SK-N-DZ (cell line): ENCODE results near the gene PLEKHA3.

Source experiments
- DNase-seq: peaks from one replicate; pipeline ENCODE4 v3.0.0-alpha.2; 2015; ENCODE audit warnings: low spot score

PLEKHA3 gene

DNA sequence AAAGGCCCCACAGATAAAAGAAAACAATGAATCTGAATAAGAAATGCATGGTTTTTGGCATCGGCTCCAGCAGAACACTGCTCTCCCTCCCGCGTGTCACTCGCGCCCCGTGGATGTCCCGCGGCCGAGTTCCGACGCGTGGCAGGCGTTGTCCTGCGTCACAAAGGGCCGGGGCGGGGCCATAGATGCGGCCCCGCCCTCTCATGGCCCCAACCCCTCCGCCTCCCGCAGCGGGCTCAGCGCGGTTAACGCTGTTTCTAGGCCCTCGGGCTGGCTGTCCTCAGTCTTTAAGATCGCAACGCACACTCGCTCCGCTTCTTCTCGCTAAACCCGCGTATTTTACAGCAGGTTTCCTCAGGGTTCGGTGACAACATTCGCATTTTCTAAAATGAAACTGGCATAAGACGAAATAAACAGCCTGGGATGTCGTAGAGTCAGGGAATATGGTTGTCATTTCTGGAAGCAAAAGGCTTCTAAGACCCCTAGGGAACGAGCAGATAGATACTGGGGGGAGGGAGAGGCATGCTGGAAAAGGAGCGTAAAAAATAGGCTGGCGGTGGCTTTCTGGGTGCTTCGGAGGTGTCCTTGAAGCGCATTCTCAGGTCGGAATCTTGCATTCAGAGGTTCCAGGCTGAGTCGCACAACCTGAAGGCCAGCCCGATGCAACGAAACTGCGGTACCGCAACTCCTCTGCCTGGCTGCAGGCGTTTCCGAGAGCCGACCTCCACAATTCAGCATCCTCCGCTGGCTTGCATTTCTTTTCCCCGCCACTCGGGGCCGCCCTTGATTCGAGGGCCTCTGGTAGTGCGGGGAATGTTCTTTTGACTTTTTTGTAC is 1.6 kb upstream of the PLEKHA3 start, which contains the start of gene FKBP7:
Gene FKBP7 (minus strand): TSS at position 162 of the 836 bp plus-strand sequence. CDS start 101 bp downstream, at position 61.
- peak; percentile 87 for DNase-seq

DNA sequence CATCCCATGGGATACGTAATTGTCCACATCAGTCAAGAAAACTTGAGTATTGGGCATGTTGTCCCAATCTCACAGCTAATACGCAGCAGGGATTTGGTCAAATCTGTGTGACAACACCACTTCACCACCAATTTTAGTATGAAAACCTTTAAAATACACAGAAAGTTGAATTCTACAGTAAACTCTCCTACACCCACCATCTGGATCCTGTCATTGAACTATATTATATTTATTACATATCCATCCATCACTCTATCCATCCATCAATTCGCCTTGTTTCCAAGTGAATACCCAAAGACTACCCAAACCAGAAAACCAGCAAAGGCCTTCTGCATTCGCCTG is 1.0 kb upstream of the PLEKHA3 start:
- DNase-seq = peak; percentile 28

DNA sequence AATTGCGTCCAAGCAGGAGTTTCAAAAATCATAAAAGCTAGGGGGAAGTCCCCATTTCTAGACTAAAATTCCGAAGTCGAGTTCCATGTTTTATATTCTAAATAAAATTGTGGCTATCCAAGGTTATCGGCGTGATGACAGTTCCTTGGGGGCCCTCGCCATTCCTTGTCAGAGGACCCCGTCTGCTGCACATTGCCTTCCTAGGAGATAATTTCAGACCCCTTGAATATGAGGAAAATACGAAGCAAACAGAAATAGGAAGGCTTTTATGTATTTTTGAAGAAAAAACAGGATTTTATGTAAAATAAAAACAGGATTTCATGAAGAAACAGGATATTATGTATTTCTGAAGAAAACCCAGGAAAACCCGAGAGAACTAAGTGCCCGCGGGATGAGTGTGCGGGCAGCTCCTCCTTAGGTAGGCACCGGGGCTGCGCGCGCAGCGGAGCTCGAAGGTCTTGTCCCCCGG is 465 bp upstream of the PLEKHA3 start:
- no peak for DNase-seq

DNA sequence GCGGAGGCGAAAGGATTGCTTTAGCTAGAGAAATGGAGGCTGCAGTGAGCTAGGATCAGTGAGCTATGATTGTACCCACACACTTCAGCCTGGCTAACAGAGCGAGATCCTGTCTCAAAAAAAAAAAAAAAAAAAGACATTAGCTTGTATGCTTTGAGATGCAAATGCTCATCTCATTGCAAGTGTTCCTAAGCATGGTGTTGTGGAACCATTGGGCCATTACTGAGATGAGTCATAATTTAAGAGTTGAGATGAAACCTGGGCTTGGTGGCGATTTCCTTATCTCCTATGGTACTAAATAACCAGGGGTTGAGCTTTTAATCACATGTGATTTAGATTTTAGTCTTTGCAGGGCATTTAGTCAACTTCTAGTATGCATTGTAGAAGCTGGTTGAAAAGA is 2.2 kb downstream of the PLEKHA3 start:
- DNase-seq = no peak

DNA sequence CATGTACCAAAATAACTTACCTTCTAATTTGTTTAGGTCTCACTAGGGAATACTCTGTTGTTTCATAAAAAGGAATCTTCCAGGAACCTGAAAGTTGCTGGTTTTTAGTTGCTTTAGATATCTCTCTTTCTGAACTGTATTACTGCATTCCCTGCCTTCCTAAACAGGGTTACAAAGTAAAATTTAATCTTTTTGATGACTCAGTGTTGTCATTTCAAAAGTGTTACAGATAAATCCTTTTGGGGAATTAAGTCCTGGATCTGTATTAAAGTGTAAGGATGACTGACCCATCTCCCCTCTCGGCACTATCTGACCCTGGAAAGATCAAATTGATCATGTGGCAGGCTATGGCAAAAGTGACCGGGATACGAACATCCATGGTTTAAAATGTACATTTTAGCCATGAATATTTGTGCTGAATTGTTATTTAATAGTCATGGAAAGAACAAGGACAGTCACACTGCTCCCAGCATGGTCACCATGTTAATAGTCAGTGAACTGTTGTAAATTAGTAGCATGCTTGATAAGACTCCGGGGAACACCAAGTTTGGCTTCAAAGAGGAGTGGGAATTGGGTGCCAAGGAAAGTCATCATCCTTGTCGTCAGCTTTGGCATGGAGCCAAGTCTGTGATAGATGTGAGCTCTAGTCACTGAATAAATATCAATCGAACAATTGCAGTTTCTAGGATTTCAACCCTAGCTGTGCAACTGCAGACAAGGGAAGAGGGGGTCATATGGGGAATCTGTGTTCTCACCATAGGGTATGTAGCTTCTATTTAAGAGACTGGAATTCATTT is 4.2 kb downstream of the PLEKHA3 start:
- DNase-seq = no peak

DNA sequence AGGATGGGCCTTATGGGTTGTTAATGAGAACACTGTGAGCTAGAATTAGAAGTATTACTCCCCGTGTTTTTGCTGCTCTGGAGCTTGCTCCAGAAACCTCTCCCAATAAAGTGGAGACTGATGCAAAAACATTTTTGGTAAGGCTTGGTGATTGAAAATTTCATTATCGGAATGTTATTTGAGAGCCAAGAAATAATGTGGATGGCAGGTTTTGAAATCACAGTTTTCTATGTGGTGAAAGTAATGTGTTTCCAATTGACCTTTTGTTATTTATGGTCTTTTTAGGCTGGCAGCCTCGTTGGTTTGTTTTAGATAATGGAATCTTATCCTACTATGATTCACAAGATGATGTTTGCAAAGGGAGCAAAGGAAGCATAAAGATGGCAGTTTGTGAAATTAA is 5.1 kb downstream of the PLEKHA3 start:
- DNase-seq = no peak

DNA sequence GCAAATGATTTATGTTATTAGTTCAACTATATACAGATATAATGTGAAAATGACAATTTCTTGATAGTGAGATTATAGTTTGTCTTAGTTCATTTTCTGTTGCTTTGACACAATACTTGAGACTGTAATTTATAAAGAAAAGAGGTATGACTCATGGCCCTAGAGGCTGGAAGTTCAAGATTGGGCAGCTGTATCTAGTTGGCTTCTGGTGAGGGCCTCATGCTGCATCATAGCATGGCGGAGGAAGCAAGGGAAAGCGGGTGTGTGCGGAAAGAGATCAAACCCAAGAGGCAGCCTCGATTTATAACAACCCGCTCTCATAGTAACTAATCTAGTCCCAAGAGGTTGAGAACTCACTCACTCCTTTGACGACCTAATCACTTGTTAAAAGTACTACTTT is 11.4 kb downstream of the PLEKHA3 start:
- DNase-seq = no peak

DNA sequence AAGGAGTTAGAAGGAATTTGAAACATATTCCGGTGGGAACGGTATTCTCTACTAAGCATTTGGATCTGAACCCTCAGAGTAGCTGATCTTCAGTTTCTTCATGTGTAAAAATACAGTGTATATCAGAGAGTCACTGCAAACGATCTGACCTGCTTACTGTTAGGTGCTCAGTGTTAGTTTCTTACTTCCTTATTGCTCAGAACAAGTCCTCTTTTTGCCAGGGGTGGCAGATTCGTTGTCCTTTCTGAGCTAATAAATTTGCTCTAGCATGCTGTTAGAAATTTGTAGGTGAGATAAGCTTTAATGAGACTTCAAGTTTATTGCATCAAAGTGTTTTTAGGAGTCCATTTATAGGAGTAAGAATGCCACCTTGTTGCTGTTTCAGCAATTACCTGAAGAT is 15.8 kb downstream of the PLEKHA3 start:
- DNase-seq = no peak

DNA sequence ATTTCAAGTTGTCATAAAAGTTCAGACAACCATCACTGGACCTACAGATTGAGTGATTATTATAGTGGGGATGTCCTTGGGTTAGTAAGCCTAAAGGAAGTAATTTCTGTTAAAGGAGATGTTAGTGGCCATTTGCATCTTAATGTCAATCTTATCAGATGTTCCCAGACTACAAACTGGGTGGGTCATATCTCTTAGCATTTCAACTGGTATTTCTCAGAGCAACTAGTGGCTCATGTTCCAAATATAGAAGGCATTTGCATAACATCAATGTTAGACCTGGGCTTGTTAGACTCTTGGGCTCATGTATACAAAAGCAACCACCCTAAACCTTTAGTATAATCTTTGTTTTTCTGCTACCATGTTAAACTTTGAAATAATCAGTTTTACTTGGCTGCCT is 17.9 kb downstream of the PLEKHA3 start:
- no peak for DNase-seq

DNA sequence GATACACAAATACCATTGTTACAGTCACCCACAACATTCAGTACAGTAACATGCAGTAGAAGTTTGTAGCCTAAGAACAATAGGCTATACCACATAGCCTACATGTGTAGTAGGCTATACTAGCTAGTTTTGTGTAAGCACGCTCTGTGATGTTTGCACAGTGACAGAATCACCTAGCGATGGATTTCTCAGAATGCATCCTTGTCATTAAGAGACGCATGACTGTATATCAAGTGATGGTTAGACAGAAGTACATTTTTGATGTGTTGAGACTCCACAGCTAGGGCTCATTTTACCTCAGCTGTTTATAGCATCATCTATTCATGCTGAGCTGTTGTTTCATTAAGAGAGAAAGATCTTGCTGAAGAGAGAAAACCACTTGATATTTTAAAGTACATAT is 19.4 kb downstream of the PLEKHA3 start:
- DNase-seq = no peak

DNA sequence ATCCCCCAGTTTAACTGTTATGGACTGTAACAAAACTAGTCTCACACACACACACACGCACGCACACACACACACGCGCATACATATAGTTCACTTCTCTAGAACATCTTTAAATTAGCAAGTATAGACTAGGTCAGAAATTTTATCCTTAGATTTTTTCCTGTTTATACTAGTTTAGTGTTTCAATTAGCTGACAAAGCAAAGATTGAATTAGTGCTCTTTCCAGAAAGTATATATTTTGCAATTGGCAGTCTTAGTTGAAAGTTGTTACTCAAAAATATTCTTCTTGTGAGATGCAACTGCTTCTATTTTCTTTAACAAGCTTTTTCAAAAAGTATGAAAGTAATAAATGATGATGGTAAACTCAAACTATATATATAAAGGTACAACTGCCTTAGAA is 22.5 kb downstream of the PLEKHA3 start:
- DNase-seq = no peak

DNA sequence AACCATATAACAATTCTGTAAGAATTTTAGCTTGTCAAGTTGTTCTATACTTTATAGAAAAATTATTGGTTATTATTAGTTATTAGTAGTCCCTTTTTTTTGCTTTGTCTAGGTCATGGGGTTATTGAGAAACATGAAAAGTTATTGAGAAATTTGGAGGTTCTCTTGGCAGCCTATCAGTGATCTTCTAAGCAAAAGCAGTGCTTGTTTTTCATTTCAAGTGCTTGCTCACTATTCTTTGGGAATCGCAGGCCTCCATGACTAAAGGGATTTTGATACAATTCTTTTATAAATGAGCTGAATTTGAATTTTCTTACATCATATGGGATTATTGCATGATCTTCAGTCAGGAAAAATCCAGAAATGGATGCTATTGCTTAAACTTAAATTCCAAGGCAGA is 25.8 kb downstream of the PLEKHA3 start:
- no peak for DNase-seq

DNA sequence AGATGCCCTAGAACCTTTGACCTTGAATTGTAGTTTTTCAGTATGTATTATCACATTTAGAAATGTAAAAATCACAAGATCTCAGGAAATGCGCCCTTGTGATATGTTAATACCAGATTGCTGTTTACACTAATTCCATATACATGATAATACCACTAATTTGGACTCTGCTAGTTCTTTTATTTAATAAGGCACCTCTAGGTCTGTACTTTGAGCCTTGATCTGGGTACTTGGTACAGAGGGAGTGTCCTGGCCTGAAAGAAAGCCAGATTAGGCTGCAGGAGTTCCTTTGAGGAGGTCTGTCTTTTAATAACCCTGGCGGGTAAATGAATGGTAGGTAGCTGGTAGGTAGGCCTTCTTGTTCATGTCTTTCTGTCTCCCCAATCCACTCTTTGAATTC is 26.3 kb downstream of the PLEKHA3 start:
- no peak for DNase-seq

DNA sequence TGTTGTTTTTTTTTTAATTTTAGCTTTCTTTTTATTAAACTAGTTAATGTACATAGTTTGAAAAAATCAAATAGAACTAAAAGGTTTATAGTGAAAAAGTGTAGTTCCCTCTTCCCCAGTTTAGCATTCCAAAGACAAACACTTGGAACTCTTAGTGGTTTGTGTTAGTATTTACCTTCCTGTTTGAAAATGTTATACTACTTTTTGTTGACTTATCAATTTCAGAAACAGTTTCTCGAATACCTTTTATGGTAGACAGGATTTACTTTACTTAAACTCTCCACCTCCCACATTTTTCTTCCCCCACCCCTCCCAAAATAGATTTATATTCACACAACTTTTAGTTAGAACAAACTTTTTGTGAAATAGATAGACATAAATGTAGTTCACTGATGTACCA is 26.7 kb downstream of the PLEKHA3 start:
- DNase-seq = no peak

DNA sequence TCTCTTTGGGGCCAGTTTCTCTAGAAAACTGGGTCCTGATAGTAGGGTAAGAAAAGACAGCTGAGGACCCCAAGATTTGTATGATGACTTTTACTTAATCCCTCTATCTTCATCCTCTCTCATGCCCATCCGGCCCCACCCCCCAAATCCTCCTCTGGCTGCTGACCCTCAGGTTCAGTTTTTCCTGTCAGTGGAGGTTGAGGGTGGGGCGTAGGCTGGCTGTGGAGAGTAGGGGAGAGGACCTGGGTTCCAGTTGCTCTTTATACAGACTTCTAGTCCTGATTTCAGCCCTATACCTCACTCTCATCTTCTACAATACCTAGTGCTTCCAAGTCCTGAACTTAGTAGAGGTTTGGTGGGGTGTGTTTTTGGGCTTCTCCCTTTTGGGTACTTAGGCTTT is 28.4 kb downstream of the PLEKHA3 start:
- no peak for DNase-seq

DNA sequence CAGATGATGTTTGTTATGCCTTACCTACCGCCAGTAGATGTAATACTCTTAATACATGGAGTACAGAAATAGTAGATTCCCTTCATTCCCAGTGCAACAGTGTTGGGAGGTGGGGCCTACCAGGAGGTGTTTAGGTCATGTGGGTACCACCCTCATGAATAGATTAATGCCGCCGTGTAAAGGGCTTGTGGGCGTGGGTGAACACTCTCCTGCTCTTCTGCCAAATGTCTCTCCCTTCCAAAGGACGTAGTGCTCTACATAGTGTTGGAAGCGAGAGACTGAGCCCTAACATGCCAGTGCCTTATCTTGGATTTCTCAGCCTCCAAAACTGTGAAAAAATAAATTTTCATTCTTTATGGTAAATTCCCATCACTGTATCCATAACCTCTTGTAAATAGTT is 30.1 kb downstream of the PLEKHA3 start:
- no peak for DNase-seq

DNA sequence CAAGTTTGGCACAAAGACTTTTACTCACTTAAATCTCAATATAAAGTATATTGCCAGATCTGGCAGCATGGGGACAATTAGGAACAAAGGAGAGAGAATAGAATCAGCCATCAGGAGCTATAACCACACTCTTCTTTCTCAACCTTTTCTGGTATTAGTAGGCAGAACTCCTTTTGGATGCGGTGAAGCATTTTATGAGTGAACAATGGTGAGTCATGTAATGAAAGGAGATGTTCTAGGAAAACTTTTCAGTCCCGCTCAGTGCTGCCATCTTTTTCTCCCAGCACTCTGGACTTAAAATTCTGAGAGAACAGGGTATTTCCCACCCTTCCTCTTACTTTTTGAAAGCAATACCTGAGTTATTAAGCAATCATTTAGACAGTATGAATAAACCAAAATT is 32.2 kb downstream of the PLEKHA3 start:
- no peak for DNase-seq

DNA sequence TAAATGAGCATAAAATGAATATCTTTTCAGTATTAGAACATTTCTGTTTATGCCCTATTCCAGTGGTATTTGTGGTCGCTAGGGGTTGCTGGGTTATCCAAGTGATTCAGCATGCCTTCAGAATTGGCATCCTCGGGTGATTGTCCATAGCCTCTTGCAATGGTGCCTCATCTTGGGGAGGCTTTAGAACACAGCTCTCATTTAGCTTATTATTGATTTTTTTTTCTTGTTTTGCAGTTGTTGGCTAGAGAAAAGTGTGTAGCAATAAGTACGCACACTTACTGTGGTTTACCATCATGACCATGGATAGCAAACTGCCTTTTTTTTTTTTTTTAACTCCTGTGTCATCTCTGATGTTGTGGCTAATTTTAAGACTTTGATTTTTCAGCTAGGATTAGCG is 33.6 kb downstream of the PLEKHA3 start:
- DNase-seq = no peak

DNA sequence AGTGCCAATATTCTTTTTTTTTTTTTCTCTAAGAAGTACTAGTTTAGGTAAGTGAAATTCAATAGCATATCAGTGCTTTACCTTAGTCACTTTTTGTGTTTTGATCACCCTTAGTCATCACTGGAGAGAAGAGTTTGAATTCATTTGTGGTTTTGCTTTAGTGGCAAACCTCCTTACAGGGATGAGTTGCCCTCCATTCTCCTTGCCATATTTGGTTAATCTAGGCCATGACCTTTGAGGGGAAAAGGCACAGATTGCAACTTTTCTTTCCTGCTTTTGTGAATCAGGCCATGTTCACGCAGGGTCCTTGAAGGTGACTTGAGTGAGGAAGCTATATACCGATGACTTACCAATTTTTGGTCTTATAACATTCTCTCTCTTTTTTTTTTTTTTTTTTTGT is 34.4 kb downstream of the PLEKHA3 start:
- DNase-seq = no peak

DNA sequence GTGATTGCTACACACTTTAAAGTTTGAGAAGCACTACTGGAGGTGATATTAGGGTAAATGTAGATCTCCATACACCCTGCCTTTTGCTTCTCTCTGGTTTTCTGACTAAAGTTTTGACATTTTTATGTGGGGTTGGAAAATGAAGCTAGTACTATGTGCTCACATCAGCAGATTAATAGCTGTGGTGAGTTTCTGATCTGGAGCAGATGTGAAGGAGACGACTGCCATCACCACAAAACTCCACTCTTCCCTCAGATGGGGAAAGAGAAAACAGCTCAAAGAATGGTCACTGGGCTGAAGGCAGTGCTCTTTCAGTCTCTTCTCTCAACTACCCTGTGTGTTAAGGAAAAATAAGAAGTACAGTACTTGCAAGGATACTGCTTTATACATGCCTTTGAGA is 37.2 kb downstream of the PLEKHA3 start:
- DNase-seq = no peak

DNA sequence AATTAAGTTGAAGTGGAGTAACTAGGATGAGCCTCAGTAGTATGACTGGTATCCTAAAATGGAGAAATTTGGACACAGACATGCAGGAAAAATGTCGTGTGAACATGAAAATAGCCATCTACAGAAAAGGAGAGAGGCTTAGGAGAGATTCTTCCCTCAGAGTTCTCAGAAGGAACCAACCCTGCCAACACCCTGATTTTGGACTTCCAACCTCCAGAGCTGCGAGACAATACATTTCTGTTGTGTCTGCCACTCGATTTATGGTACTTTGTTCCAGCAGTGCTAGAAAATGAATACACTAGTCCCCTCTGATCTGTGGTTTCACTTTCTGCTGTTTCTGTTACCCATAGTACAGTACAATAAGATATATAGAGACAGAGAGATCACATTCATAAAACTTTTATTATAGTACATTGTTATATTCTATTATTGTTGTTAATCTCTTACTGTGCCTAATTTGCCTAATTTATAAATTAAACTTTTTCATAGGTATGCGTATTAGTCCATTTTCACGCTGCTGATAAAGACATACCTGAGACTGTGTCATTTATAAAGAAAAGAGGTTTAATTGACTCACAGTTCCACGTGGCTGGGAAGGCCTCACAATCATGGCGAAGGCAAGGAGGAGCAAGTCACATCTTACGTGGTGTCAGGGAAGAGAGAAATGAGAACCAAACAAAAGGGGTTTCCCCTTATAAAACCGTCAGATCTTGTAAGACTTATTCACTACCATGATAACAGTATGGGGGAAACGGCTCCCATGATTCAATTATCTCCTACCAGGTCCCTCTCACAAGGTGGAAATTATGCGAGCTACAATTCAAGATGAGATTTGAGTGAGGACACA is 41.3 kb downstream of the PLEKHA3 start:
- DNase-seq = no peak
